NCI-H2227 treated with DMSO at 0.1 percent for 48 hours (cell line): ENCODE results near the gene PASK.

Experiments
- DNase-seq: peaks from one replicate; lab custom pipeline; 2025; lab: John Stamatoyannopoulos, UW

The PASK gene

GRCh38 chr2:241146286-241146685 lies 3.0 kb downstream of the PASK start:
- no peak for DNase-seq

DNA sequence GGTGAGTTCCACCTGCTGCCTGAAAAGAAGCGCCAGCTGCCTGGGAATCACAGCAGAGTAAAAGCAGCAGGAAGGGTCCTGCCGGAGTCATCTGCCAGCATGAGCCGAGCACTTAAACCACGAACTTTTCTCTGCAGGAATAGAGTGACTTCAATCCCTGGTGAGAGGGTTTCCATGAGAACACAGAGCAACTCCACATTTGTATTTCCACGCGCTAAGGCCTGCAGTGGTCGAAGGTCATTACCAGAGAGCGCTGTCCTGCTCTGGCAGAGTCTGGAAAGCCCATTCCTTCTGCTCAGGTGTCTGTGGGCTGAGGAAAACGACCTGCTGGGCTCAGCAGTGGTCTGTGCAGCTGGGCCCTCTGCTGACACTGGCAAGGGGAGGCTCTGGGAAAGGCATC lies 6.7 kb downstream of the PASK start:
- no peak for DNase-seq

GRCh38 chr2:241142063-241142462 lies 7.2 kb downstream of the PASK start:
- no peak for DNase-seq

DNA sequence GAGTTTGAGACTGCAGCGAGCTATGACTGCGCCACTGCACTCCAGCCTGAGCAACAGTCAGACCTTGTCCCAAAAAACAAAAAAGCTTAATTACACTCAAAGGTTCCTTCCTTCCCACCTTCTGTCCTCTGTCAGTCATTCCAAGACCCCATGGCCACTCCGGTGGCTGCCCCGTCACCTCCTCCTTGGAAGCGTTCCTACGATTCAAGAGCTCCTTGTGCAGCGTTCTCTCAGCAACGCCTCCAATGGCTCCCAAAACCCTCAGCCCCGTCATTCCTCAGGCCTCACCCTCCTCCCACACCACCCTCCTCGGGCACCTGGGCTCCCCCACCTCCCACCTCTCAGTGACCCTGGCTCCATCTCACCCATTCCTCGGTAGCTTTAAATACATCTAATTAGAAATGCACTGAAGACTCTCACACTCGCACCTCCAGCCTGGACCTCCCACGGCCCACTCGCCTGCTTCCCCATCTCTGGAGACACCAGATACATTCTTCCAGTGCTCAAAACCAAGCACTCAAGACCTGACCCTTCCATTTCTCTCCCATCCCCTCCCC lies 8.0 kb downstream of the PASK start:
- no peak for DNase-seq

GRCh38 chr2:241140445-241140840 lies 8.8 kb downstream of the PASK start:
- no peak for DNase-seq

DNA sequence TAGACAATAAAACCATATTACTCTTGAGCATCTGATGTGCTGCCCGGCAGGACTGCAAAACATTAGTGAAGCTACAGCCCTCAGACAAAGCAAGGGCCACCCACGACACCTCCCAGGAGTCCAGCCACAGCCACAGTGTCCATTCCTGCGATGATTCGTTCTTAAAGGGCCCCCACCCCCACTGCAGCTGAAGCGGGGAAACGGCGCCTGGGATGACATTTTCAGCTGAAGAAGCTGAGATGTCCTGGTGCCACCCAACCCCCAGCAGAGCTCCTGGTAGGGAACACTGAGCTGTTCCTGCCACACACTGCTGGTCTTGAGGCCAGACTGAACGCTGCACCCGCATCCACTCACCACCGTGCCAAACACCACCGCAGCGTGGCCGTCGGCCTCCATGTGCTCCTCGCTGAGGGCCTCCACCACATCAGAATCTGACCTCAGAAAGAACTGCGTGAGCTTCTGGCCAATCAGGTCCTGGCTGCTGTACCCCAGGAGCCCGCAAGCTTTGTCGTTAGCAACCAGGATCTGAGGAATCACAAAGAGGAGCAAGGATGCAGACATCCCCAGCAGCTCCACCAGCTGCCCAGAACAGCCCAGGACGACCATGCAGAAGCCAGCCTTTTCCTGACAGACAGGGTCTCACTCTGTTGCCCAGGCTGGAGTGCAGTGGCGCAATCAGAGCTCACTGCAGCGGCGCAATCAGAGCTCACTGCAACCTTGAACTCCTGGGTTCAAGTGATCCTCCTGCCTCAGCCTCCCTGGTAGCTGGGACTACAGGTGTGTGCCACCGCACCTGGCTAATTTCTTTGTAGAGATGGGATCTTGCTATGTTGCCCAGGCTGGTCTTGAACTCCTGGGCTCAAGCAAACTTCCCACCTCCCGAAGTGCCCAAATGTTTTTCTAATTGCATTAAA lies 9.5 kb downstream of the PASK start:
- no peak for DNase-seq

GRCh38 chr2:241138471-241138870 lies 10.8 kb downstream of the PASK start:
- no peak for DNase-seq

DNA sequence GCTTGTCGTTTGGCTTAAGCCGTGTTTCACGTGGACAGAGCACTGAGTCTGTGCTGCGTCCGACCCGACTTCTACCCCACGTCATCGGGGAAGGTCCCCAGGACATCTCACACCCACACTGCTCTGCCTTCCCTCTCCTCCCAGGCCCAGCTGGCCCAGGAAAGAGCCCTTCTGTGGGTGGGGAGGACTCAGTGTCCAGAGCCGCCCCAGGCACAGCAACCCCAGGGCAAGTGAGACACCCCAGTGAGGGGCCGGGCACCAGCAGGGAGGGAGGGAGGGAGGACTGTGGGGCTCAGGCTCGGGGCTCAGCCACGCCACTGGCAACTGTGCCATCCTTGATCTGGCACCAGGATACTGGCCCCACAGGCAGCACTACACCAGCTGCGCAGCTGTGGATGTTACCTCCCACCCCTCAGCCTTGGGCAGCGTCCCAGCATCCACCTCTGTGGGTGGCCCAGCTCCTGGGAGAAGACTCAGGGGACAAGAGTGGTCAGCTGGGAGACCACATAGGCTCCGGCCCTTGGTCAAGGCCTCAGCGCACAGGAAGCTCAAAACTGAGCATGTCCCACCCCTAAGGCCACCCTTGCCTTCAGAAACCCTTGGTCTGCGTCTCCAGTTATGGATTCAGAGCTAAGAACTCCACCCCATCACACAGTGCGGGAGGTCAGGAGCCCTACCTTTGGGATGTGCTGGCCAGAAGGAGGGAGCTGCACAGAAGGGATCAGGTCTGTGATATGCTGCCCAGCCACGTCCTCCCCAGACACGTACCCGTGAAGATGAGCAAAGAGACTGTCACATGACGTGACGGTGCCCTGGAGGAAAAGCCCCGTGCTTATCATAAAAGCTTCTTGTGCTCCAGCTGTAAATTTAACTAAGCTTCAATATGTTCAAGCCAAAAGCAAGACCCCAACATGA lies 11.7 kb downstream of the PASK start:
- no peak for DNase-seq

DNA sequence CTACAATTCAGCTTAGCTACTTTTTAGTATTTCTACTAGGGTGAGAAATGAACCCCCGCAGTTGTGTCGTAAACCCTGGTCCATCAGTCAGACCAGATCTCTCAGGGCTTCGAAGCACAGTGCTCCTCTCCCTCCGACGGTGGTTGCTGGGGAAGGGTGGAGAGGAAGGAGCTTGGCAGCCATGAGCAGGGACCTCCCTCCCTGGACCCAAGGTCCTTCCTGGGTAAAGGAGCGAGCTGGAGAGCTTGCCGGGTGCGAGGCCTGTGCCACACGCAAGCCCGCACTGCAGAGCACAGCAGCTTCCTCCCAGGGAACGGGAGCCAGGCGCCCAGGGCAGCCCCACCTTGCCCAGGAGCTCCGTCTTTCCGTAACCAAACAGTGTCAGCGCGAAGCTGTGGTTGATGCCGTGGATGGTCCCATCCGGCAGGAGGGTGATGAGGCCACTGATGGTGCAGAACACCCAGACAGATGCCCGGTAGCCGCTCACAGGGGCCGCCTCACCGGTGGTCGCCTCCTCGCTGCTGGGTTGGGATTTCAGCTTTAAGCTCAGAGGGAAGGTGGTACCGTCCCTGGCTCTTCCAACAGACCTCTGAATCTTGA lies 12.5 kb downstream of the PASK start:
- DNase-seq = no peak

DNA sequence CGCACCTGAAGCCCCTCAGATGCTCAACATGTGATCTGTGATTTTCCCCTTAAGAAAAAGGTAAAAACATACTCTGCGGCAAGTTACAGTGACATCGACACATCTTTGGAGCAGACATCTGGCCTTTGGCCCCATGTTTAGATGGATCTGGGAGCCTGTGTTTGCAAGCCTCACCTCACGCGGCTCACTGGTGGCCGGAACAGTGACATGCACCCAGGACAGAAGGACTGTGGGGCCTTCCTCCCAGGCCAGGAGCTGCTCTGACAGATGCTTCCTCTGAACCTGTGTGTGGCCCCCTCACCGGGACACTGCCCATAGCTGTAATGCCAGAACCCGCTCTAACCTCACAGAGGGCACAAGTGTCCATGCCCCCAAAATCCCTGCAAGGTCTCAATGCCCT lies 13.1 kb downstream of the PASK start:
- no peak for DNase-seq

DNA sequence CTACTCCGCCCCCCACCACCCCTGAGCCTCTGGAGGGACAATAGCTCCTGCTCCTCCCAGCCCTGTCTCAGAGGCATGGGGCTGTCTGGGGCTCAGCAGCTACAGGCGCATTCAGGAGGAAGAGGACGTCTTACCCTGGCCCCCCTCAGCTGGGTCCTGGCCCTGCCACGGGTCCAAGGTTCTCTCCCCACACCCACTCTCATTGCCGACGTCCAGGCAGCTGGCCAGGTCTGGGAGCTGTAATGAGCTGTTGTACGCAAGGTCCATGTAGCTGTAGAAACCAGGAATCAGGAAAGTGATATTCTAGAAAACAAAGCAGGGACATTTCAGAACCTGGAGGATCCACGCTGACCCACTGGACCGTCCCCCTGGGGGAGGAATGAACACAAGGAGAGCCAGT lies 13.5 kb downstream of the PASK start:
- no peak for DNase-seq

DNA sequence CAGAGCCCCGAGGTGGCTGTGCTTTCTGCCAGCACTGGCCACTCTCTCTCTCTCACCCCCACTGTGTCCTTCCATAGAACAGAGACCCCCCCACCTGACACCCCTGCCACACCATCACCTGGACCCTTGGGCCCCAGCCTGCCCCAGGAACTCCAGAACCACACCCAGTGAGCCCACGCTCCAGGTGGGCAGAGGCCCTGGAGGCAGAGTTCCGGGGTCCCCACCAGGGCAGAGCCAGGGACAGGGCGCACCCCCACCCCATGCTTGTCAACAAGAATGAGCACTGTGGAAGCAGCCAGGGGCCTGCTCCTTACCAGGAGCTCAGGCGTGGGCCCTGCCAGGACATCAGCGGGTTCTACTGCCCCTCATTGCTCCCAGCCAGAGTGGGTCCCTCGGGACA lies 14.6 kb downstream of the PASK start:
- DNase-seq = no peak

DNA sequence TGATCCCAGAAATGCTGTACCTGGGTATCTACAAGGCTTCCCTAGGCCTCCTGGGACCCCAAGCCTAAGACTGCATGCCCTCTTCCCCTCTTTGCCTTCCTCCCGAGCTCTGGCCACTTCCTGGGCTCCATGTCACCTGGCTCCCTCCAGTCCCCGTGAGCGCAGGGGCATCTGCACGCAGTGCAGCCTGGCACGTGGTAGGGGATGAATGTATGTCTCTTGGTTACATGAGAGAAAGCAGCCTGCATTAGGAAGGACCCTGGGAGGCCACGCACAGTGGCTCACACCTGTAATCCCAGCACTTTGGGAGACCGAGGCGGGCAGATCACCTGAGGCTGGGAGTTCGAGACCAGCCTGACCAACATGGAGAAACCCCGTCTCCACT lies 15.8 kb downstream of the PASK start:
- DNase-seq = no peak

GRCh38 chr2:241132538-241133435 lies 16.5 kb downstream of the PASK start:
- DNase-seq = no peak

- DNase-seq = no peak
Measured at GRCh38 chr2:241131531-241131930, 17.7 kb downstream of the PASK start.

DNA sequence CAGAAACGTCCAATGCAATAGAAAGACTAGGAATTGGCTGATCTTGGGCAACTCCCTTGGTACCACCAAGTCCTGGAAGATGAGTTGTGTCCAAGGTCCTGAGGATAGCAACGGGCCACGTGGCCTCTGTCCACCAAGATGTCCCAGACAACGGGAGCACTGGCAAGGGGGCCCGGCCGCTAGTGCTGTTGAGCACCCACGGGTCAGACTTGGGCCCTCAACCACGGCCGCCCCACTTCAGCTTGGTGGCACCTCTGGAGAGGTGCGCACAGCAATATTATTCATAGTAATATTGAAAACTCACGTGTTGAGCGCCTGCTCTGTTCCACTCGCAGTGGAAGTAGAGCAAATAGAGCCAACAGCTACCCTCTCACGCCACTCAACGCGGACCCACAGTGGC lies 19.0 kb downstream of the PASK start:
- DNase-seq = no peak

GRCh38 chr2:241129086-241129871 lies 20.0 kb downstream of the PASK start:
- no peak for DNase-seq

- no peak for DNase-seq
Measured at GRCh38 chr2:241128266-241128665, 21.0 kb downstream of the PASK start.

DNA sequence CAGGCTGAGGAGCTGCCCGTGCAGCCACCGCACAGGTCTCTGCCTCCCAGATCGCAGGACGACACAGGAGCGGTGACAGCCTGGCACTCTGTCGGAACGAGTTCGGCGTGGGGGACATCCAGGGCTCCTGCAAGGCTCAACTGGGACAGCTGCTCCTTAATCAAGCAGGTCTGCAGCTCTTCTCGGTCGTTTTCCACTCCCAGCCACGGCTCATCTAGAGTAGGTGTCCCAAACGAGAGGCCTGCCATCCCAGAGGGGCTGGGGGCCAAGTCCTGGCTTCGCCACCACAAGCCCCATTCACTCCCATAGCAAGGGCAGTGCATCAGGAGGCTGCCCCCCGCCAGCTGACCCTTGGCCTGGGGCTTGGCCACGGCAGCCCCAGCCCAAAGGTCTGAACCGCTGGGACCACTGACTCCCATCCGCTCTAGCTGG lies 22.5 kb downstream of the PASK start:
- no peak for DNase-seq

- DNase-seq = no peak
Measured at GRCh38 chr2:241126201-241126611, 23.1 kb downstream of the PASK start.
